ENCODE measurements around the gene WDR89.
"Not testable (repeated sequence)": the region's sequence is repeated elsewhere in the genome, so short reads cannot be mapped to it uniquely, and the experiment has no call there.

DNA sequence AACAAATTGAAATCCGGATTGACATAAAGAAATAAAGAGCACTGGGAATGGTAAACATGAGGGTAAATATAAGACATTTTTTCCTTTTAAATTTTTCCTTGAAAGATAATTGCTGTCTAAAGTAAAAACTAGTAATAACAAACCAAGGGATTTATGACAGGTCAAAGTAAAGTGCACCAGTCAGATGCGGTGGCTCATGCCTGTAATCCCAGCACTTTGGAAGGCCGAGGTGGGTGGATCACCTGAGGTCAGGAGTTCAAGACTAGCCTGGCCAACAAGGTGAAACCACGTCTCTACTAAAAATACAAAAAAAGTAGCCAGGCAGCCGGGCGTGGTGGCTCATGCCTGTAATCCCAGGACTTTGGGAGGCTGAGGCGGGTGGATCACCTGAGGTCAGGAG, 19.7 kb downstream of the WDR89 start:
- TF ChIP-seq, protein P1, sequence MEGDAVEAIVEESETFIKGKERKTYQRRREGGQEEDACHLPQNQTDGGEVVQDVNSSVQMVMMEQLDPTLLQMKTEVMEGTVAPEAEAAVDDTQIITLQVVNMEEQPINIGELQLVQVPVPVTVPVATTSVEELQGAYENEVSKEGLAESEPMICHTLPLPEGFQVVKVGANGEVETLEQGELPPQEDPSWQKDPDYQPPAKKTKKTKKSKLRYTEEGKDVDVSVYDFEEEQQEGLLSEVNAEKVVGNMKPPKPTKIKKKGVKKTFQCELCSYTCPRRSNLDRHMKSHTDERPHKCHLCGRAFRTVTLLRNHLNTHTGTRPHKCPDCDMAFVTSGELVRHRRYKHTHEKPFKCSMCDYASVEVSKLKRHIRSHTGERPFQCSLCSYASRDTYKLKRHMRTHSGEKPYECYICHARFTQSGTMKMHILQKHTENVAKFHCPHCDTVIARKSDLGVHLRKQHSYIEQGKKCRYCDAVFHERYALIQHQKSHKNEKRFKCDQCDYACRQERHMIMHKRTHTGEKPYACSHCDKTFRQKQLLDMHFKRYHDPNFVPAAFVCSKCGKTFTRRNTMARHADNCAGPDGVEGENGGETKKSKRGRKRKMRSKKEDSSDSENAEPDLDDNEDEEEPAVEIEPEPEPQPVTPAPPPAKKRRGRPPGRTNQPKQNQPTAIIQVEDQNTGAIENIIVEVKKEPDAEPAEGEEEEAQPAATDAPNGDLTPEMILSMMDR (IDR thresholded peaks at IDR 0.05): not testable (repeated sequence)
- not testable (repeated sequence) for TF ChIP-seq POLR2A (IDR thresholded peaks at IDR 0.05)

Data from body of pancreas (tissue), 4 donors.